Right lobe of liver (tissue), 4 donors: ENCODE results near the gene GIGYF2.

Experiments used
- CTCF ChIP-seq, 4 donors: fragments of 200-600 bp in 3 of 4; fragments of 450-650 bp in 1 of 4; IDR thresholded peaks; one replicate each; pipeline versions ENCODE4 v1.5.1 to v1.8.0; 2016 to 2022; ENCODE audit warnings: antibody characterized with exemption in 4 of 4, mild to moderate bottlenecking in 2 of 4
- POLR2A ChIP-seq: fragments of 450-650 bp; IDR thresholded peaks from one replicate; pipeline ENCODE4 v1.6.1; 2017; ENCODE audit warnings: antibody characterized with exemption, mild to moderate bottlenecking
- donor health status: DM: no; HTN: no; CAD: no.
- donor health status: DM: no; HTN: no; CAD: no.
- donor health status: DM: no; HTN: yes; CAD: no.

GRCh38 chr2:232866104-232866503 is 169.0 kb downstream of the GIGYF2 start:
- no peak for TF ChIP-seq CTCF (IDR thresholded peaks at IDR 0.05)
- TF ChIP-seq POLR2A = no peak
